ENCODE results near the gene CNTNAP2.

GRCh38 chr7:146528581-146528980 is 412.0 kb downstream of the CNTNAP2 start:
- no peak for TF ChIP-seq CTCF (IDR thresholded peaks at IDR 0.05)
- no peak for TF ChIP-seq POLR2A (IDR thresholded peaks at IDR 0.05)

All from lower leg skin (tissue), 3 donors.